ENCODE results near the gene HS1BP3. TPM values are rescaled to one million over a fixed set of nuclear protein-coding genes. Genes with fewer than 3 reads are reported as not detected.

HS1BP3 gene
- total RNA-seq, 4 donors from 2014 or later = 7.1 to 41.8 (median 28.4) TPM

- Histone ChIP-seq H3K27me3 (peaks cover 6 to 7% of the 10 kb centered on the region in 2 donors), H3K36me3 (no peaks in the 10 kb centered on the region), H3K4me1 (peaks cover 0 to 11% of the 10 kb centered on the region in 2 donors), H3K9me3 (no peaks in the 10 kb centered on the region), H3K4me3 (no peak overlapping the region), H3K27ac (no peak overlapping the region)
- peak in 1 of 2 donors; percentile 9 for DNase-seq
- no peak for TF ChIP-seq CTCF (IDR thresholded peaks at IDR 0.05)
- TF ChIP-seq POLR2A (IDR thresholded peaks at IDR 0.05) = no peak
- intact Hi-C loops (cut with DNase I; ENCODE audit: low total_unique reads) = no loop called here
These were observed 12.5 kb upstream of the HS1BP3 start for GRCh38 chr2:20663196-20664070.

- Histone ChIP-seq H3K27me3 (peaks cover 6 to 7% of the 10 kb centered on the region in 2 donors), H3K36me3 (no peaks in the 10 kb centered on the region), H3K4me1 (peaks cover 0 to 5% of the 10 kb centered on the region in 2 donors), H3K4me3 (no peak overlapping the region), H3K9me3 (no peaks in the 10 kb centered on the region), H3K27ac (no peak overlapping the region)
- DNase-seq = no peak
- intact Hi-C loops (cut with DNase I; ENCODE audit: low total_unique reads) = no loop called here
- no peak for TF ChIP-seq CTCF (IDR thresholded peaks at IDR 0.05)
- no peak for TF ChIP-seq POLR2A (IDR thresholded peaks at IDR 0.05)
These were observed 11.5 kb upstream of the HS1BP3 start for GRCh38 chr2:20662308-20662937.

- Histone ChIP-seq H3K27me3 (peaks cover 6 to 7% of the 10 kb centered on the region in 2 donors), H3K36me3 (no peaks in the 10 kb centered on the region), H3K9me3 (no peaks in the 10 kb centered on the region), H3K4me3 (no peak overlapping the region), H3K4me1 (peaks cover 0 to 2% of the 10 kb centered on the region in 2 donors), H3K27ac (no peak overlapping the region)
- DNase-seq = peak; percentile 70 to 76
- peak in 1 of 2 donors; percentile 13 for TF ChIP-seq POLR2A (IDR thresholded peaks at IDR 0.05)
- peak; percentile 92 to 96 (median 94) for TF ChIP-seq CTCF (IDR thresholded peaks at IDR 0.05)
- intact Hi-C loops (cut with DNase I; ENCODE audit: low total_unique reads) = no loop called here
These were observed 10.8 kb upstream of the HS1BP3 start for GRCh38 chr2:20661421-20662307.

GRCh38 chr2:20660506-20661420 lies 9.9 kb upstream of the HS1BP3 start:
- H3K4me1 ChIP-seq = no peaks in the 10 kb centered on the region
- DNase-seq = no peak
- H3K27ac ChIP-seq = no peak overlapping the region
- TF ChIP-seq POLR2A (IDR thresholded peaks at IDR 0.05) (no peak), CTCF (IDR thresholded peaks at IDR 0.05) (no peak)
- peaks cover 0 to 7% of the 10 kb centered on the region in 2 donors for H3K27me3 ChIP-seq
- no peak overlapping the region for H3K4me3 ChIP-seq
- no peaks in the 10 kb centered on the region for H3K9me3 ChIP-seq
- no peaks in the 10 kb centered on the region for H3K36me3 ChIP-seq
- intact Hi-C loops (cut with DNase I; ENCODE audit: low total_unique reads) = no loop called here
